HG03280 (cell line): Measurements from ENCODE around the gene RNU11.
A peak's percentile ranks its signal among the peaks of the same experiment; 100 is the strongest.
"Not testable (repeated sequence)": the region's sequence is repeated elsewhere in the genome, so short reads cannot be mapped to it uniquely, and the experiment has no call there.

Experiments used
- ATAC-seq: cut with Tn5 transposase; IDR thresholded peaks from one replicate; pipeline ENCODE4 v1.9.1; 2021; ENCODE audit warnings: mild to moderate bottlenecking, moderate library complexity; ENCODE audit not compliant: unreplicated experiment

RNU11 gene

DNA sequence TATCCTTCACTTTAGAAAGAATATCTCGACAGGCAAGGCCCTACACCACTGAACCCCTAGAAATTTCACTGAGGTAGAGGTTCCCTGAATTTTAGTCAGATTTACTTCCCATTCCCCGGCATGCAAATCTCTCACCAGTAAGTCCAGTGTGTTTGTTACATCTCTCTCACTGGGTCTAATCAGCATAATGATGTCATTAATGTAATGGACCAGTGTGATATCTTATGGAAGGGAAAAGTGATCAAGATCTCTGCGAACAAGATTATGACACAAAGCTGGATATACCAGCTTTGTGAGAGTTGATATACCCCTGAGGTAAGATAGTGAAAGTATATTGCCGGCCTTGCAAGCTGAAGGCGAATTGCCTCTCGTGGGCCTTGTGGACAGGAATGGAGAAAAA, 7.9 kb downstream of the RNU11 start:
- ATAC-seq, result no peak

DNA sequence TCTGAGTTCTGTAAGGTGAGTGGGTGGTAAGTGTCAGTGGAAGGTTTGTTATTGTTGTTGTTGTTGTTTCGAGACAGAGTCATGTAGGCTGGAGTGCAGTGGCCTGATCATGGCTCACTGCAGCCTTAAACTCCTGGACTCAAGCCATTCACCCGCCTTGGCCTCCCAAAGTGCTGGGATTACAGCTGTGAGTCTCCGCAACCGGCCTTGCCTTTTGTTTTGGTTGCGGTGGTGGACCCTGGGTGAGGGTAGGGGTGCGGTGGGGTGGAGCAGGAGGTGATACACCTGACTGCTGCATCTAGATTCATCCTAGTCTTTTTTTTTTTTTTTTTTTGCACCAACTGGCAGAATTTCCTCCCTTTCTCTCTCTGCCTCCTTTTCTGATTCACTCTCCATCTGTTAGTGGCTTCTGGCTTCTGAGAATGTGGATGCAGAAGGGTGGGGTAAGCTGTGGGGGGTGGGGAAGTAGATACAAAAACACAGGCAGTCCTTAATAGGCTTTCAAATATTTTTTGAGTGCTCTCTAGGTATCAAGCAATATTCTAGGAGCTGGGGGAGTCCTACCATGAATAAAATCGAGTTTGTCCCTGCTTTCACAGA, 15.6 kb downstream of the RNU11 start:
- no peak for ATAC-seq

DNA sequence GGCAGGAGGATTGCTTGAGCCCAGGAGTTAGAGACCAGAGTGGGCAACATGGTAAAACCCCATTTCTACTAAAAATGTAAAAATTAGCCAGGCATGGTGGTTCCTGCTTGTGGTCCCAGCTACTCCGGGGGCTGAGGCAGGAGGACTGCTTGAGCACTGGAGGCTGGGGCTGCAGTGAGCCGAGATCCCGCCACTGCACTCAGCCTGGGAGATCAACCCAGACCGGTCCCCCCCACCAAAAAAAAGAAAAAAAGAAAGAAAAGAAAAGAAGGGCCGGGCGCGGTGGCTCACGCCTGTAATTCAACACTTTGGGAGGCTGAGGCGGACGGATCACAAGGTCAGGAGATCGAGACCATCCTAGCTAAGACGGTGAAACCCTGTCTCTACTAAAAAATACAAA, 18.4 kb downstream of the RNU11 start:
- ATAC-seq, result no peak

DNA sequence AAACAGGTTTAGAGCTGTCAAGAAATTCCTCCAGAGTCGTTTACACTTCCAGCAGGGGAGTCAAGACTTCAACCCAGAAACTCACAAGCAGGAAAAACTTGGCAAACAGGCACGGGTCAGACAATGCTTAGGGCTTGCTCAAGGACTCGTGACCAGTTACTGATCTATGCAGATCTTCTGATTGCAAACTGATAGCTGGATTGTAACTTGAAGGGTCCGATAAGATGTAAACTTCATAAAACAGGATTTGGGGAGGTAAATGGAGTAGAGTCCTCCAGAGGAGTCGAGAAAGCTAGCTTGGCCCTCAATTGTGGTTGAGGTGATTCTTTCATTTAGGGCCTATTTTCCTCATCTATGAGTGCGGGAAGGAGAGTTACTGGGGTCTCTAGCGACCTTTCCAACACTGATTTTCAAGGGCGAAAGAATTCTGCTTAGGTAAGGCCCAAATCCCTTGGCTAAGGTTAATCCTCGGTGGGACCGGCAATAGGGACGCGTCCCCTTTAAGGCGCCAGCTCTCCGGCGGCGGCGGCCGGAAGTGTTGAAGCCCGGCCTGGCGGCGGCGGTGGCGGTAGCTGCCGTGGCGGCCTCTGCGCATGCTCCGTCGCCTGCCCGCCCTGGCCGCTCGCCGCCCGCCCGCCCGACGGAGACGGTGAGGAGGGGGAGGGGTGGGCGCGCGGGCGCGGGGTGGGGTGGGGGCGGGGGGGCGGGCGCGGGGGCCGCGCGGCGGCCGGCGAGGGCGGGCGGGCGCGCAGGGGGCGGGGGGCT, 20.0 kb downstream of the RNU11 start, which contains the start of gene GMEB1:
TSS of gene GMEB1 (plus strand) at position 594 of the 765 bp plus-strand sequence. CDS start 14,829 bp downstream, outside the sequence.
- ATAC-seq, result peak; percentile 81

DNA sequence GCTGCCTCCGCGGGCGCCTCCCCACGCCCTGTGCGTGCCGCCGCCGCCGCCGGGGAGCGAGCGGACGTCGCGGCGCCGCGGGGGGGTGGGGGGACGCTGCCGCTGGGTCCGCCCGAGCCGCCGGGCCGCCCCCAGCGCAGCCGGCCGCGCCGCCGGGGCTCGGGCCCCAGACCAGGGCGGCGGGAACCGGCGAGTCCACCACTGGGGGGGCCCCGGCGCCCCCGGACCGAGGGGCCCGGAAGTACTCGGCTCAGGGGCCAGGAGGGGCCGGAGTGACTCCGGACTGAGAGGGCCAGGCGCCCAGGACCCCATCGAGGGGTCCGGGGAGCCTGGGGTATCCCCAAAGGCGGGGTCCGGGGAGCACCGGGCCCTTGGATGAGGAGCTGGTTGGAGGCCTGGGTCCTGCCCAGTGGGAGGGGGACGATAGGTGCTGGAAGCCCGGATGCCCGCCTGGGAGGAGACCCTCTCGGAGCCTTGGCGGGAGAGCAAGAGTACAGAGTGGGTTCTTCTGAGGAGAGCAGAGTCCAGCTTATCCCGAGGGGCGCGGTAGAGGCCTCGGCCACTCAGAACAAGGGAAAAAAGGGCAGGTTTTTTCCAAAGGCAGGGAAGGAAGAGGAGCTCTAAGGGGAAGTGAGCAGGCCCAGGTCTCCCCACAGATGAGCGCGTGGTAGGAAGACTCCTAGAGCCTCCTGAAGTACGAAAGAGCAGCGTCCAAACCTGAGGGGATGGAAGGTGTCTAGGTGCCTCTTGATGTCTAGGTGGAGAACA, 20.7 kb downstream of the RNU11 start:
- peak; percentile 52 for ATAC-seq

DNA sequence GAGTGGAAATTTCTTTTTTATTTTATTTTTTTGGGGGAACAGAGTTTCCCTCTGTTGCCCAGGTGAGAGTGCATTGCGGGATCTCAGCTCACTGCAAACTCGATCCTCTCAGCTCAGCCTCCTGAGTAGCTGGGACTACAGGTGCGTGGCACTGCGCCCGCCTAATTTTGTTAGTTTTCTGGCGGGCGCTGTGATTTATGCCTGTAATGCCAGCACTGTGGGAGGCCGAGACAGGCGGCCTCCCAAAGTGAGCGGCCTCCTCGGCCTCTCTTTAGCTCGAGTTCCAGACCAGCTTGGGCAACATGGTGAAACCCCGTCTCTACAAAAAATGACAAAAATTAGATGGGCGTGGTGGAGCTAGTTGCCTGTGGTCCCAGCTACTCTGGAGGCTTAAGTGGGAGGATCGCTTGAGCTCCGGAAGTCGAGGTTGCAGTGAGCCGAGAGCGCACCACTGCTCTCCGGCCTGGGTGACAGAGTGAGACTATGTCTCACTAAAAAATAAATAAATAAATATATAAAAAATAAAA, 22.9 kb downstream of the RNU11 start:
- ATAC-seq, result no peak

DNA sequence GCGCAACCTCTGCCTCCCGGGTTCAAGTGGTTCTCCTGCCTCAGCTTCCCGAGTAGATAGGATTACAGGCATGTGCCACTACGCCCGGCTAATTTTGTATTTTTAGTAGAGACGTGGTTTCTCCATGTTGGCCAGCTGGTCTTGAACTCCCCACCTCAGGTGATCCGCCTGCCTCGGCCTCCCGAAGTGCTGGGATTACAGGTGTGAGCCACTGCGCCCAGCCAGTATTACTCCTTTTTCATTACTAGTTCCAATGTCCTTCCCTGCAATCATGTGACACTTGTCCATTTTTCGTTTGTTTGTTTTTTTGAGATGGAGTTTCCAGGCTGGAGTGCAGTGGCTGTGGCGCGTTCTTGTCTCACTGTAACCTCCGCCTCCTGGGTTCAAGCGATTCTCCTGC, 24.6 kb downstream of the RNU11 start:
- ATAC-seq, result not testable (repeated sequence)

DNA sequence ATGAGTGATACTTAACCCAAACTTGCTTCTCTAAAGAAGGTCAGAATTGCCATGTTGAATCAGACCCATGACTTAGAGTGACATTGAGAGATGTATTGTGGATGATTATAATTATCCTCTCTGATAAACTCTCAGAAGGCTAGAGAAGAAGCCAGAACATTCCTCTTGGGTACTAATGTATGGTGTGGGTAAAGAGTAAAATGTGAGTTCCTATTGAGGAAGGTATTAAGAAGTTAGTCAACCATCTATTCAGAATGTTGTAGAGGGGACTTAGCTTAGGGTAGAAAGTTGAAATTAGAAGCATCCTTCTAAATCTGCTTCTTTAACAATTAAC, 27.5 kb downstream of the RNU11 start:
- ATAC-seq, result no peak

DNA sequence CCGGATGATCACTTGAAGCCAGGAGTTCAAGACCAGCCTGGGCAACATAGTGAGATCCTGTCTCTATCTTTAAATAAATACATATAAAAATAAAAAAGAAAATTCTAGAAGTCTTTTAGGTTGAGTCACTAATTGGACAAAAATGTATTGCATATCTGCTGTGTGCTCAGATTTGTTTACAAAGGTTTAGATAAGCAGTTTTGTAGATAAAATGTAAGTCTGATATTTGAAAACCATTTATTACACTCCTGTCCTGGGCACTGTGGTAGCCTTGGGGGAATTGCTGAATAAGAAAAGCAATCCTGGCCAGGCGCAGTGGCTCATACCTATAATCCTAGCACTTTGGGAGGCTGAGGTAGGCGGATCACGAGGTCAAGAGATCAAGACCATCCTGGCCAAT, 31.8 kb downstream of the RNU11 start:
- no peak for ATAC-seq

DNA sequence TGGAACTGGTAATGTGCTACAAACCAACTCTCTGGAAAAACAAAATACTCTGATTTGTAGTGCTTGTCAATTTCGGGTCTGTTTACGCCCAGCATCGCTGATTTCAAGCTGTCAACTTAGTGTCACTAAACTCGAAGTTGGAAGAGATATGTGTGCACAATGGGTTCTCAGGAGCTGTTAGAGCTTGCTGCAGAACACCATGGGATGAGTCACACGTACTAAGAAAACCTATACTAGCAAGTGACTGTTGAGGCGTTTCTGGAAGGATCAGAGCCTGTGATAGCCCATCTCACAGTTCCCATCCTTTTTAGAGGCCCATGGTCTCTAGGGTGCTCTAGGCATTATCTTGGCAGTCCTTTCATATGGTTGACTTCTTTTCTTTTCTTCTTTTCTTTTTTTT, 34.4 kb downstream of the RNU11 start:
- ATAC-seq, result no peak

DNA sequence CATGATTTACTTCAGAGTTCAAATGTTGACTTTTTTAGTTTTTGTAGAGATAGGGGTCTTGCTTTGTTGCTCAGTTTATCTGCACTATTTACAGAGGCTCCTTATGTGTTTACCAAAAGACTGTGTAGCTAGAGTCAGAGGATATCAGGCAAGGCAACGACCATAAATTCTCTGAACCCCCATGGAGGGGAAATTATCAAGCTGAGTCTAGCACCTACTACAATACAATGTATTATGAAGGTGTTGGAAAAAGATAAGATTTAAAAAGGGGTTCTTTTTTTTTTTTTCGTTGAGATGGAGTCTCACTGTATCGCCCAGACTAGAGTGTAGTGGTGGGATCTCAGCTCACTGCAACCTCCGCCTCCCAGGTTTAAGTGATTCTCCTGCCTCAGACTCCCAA, 36.5 kb downstream of the RNU11 start:
- no peak for ATAC-seq

DNA sequence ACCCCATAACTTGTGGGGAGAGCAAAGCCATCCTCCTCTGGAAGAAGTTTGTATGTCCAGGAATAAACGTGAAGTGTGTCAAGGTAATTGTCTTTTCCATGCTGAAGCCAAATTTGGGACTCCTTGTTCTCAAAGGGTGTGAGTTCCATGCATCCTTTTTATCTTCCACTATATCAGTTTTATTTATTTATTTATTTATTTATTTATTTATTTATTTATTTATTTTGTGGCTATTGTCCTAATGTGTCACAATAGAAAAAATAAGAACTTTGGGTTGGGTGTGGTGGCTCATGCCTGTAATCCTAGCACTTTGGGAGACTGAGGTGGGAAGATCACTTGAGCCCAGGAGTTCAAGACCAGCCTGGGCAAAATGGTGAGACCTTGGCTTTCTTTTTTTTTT, 43.2 kb downstream of the RNU11 start:
- ATAC-seq, result not testable (repeated sequence)
